ENCODE measurements around the gene ALMS1. TPM values are rescaled to one million over a fixed set of nuclear protein-coding genes. Genes with fewer than 3 reads are reported as not detected.

The ALMS1 gene
- total and polyA plus RNA-seq, 12 donors, result 6.2 to 33.3 (median 12.0) TPM

DNA sequence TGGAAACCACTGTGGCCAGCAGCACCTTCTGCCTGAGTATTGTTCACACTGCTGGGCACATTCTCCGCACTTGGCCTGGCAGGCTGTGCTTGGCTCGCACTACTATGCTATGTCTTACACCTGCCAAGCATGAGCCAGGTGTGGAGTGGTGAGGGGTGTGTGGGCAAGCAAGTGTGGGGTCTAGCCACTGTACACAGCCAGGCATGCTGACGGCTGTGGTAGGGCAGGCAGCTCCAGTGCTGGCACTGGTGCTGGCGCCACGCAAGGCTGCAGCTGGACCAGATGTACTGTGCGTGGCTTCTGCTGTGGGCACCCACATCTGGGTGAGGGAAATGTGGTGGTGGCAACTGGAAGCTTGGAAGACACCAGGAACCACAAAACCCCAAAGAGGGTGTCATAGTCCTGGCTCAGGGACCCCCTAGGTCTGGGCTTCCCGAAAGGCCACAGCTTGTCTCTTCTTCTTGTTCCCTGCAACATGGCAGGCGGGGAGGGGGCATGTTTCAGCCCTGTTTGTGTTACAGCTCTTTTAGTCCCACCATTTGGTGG lies 101.5 kb downstream of the ALMS1 start:
- Histone ChIP-seq H3K4me3 (no peak overlapping the region), H3K36me3 (replicated peaks in 1 of 2) (no peaks in the 10 kb centered on the region), H3K9me3 (replicated peaks in 1 of 3) (no peaks in the 10 kb centered on the region), H3K27me3 (no peaks in the 10 kb centered on the region), H3K27ac (no peak overlapping the region), H3K4me1 (replicated peaks in 1 of 2) (no peaks in the 10 kb centered on the region)
- intact Hi-C loops (cut with DNase I), result no loop called here
- WGBS, 4 donors, result 97 to 100% (median 99%) methylated on average over 4 to 8 of the region's 8 CpGs
- no peak for DNase-seq
- TF ChIP-seq, protein P1, sequence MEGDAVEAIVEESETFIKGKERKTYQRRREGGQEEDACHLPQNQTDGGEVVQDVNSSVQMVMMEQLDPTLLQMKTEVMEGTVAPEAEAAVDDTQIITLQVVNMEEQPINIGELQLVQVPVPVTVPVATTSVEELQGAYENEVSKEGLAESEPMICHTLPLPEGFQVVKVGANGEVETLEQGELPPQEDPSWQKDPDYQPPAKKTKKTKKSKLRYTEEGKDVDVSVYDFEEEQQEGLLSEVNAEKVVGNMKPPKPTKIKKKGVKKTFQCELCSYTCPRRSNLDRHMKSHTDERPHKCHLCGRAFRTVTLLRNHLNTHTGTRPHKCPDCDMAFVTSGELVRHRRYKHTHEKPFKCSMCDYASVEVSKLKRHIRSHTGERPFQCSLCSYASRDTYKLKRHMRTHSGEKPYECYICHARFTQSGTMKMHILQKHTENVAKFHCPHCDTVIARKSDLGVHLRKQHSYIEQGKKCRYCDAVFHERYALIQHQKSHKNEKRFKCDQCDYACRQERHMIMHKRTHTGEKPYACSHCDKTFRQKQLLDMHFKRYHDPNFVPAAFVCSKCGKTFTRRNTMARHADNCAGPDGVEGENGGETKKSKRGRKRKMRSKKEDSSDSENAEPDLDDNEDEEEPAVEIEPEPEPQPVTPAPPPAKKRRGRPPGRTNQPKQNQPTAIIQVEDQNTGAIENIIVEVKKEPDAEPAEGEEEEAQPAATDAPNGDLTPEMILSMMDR (IDR thresholded peaks at IDR 0.05), result no peak
- no peak for TF ChIP-seq POLR2A (IDR thresholded peaks at IDR 0.05)

DNA sequence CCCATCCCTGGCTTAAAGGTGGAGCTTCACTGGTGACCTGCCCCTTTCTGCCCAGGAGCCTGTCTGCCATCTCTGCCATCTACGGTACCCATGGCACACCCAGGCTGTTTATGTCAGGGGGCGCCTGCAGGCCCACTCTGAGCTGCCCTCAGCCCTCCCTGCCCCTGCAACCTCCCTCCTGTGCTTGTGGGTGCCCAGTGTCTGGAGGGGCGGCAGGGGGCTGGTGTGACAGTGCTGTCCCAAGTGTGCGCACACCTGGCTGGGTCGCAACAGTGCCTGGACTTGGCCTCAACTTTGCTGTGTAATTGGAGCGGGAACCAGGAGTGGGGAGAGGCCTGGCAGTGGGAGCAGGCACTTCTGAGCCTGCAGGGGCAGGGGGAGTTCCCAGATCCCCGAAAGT lies 102.4 kb downstream of the ALMS1 start:
- no peak overlapping the region for H3K27ac ChIP-seq
- H3K9me3 ChIP-seq (replicated peaks in 1 of 3), result no peaks in the 10 kb centered on the region
- H3K36me3 ChIP-seq (replicated peaks in 1 of 2), result no peaks in the 10 kb centered on the region
- no peaks in the 10 kb centered on the region for H3K27me3 ChIP-seq
- H3K4me3 ChIP-seq, result no peak overlapping the region
- intact Hi-C loops (cut with DNase I), result no loop called here
- DNase-seq, result no peak
- no peaks in the 10 kb centered on the region for H3K4me1 ChIP-seq (replicated peaks in 1 of 2)
- TF ChIP-seq, protein P1 (IDR thresholded peaks at IDR 0.05), result no peak
- TF ChIP-seq POLR2A (IDR thresholded peaks at IDR 0.05), result no peak
- 97 to 100% (median 98%) methylated on average over 2 to 7 of the region's 7 CpGs for WGBS, 4 donors

DNA sequence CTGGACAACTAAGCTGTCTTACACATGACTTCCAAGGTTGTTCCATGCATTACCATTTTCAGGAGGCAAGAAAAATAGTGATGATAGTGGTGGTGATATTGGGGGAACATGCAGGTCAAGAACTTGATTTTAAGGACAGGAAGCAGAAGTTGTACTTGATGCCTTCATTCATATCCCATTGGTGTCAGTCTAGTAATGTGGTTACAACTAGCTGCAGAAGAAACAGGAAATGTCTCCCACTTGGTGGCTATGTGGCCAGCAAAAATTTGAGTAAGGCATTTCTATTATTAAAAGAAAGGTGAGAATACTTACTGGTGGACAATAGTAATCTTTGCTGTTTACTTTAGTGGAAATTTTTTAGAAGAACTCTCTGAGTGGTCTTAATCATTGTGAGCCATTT lies 103.4 kb downstream of the ALMS1 start:
- Histone ChIP-seq H3K27ac (no peak overlapping the region), H3K4me3 (no peak overlapping the region), H3K9me3 (replicated peaks in 1 of 3) (no peaks in the 10 kb centered on the region), H3K27me3 (no peaks in the 10 kb centered on the region), H3K4me1 (replicated peaks in 1 of 2) (no peaks in the 10 kb centered on the region), H3K36me3 (replicated peaks in 1 of 2) (no peaks in the 10 kb centered on the region)
- TF ChIP-seq, protein P1 (IDR thresholded peaks at IDR 0.05), result no peak
- no peak for TF ChIP-seq POLR2A (IDR thresholded peaks at IDR 0.05)
- no peak for DNase-seq
- intact Hi-C loops (cut with DNase I), result no loop called here

DNA sequence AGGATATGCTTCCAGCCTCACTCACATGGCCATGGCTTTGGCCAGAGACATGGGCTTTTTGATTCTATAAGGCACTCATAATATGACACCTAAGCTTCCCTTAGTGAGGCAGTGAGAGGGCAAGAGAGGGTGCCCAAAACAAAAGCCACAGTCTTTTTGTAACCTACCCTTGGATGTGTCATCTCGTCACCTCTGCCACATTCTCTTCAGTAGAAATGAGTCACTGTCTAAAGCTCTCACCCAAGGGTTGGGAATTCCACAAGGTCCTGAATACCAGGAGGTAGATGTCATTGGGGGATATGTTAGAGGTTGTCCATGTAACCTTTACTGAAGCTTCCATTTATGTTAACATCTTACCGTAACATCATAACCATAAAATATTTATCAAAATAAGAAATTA lies 108.4 kb downstream of the ALMS1 start:
- Histone ChIP-seq H3K9me3 (replicated peaks in 1 of 3) (no peaks in the 10 kb centered on the region), H3K27ac (no peak overlapping the region), H3K36me3 (replicated peaks in 1 of 2) (no peaks in the 10 kb centered on the region), H3K27me3 (no peaks in the 10 kb centered on the region), H3K4me1 (replicated peaks in 1 of 2) (no peaks in the 10 kb centered on the region), H3K4me3 (no peak overlapping the region)
- TF ChIP-seq, protein P1 (IDR thresholded peaks at IDR 0.05), result no peak
- no peak for TF ChIP-seq POLR2A (IDR thresholded peaks at IDR 0.05)
- DNase-seq, result no peak
- WGBS, 4 donors, result 93 to 100% (median 96%) methylated on average over 2 of the region's 2 CpGs
- intact Hi-C loops (cut with DNase I), result no loop called here

Measured in adrenal gland (tissue), 12 donors.